NCI-H1930 (cell line): ENCODE results near the gene HNRNPDL.
"Not testable (repeated sequence)": the region's sequence is repeated elsewhere in the genome, so short reads cannot be mapped to it uniquely, and the experiment has no call there.

Experiments used
- DNase-seq, 2 experiments: peaks; one replicate each; lab custom pipeline; 2025; lab: John Stamatoyannopoulos, UW

The HNRNPDL gene

DNA sequence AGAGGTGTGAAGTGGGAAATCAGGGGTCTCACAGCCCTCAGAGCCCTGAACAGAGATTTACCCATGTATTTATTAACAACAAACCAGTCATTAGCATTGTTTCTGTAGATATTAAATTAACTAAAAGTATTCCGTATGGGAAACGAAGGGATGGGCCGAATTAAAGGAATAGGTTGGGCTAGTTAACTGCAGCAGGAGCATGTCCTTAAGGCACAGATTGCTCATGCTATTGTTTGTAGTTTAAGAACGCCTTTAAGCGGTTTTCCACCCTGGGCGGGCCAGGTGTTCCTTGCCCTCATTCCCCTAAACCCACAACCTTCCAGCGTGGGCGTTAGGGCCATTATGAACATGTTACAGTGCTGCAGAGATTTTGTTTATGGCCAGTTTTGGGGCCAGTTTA lies 44.0 kb downstream of the HNRNPDL start:
- not testable (repeated sequence) for DNase-seq

GRCh38 chr4:82382751-82383150 lies 47.5 kb downstream of the HNRNPDL start:
- no peak for DNase-seq

GRCh38 chr4:82381661-82382296 lies 48.5 kb downstream of the HNRNPDL start:
- no peak for DNase-seq

GRCh38 chr4:82381235-82381634 lies 49.0 kb downstream of the HNRNPDL start:
- no peak for DNase-seq

DNA sequence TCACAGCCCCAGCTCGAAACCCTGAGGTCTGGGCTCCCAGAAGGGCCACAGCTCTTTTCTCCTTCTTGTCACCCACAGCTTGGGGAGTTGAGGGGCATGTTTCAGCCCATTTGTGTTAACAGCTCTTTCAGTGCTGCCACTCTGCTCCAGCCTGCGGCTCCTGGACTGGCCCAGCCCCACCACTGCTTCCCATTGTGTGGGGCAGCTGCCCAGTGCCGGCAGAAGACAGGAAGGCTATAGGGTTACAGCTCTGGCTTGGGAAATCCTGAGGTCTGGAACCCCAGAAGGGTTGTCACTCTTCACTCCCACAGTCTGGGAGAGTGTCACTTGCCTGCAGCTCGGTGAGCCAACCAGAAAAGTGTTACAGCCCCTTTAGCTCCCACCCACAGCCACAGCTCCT lies 49.4 kb downstream of the HNRNPDL start:
- DNase-seq = no peak

DNA sequence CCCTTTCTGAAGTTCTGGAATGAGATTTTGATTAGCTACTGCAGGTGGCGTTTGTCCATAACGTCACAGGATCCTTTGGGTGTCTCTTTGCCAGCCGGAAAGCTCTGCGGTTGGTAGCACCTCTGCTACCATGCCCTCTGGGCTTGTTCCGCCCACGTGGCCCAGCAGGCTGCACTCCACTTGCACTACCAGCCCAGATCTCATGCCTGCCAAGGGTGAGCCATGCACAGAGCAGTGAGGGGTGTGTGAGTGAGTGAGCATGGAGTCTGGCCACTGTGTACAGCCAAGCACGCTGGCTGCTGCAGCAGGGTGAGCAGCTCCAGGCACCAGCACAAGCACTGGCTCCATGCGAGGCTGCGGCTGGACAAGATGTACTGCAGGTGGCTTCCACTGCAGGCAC lies 49.9 kb downstream of the HNRNPDL start:
- DNase-seq = no peak

GRCh38 chr4:82376109-82376508 lies 54.2 kb downstream of the HNRNPDL start:
- no peak for DNase-seq

- peak; percentile 99 for DNase-seq
Observed at GRCh38 chr4:82373816-82374625, 56.2 kb downstream of the HNRNPDL start, which contains the start of gene HNRNPD. TSS of gene HNRNPD (minus strand) at chr4:82373991. CDS start at chr4:82373678, 313 bp downstream.

GRCh38 chr4:82373486-82373815 lies 56.8 kb downstream of the HNRNPDL start:
- no peak for DNase-seq
